Neural cell (in vitro differentiated cells): ENCODE data around the gene PRKACB.

Experiments used
- MXI1 ChIP-seq: fragments of 450-650 bp; conservative IDR thresholded peaks from 2 replicates; pipeline ENCODE4 v1.6.1; 2014; ENCODE audit warnings: antibody characterized with exemption, mild to moderate bottlenecking; ENCODE audit not compliant: poor library complexity, severe bottlenecking
- POLR2AphosphoS5 ChIP-seq: IDR thresholded peaks from 2 replicates; pipeline ENCODE4 v1.6.1; 2012
- TAF1 ChIP-seq: IDR thresholded peaks from 2 replicates; pipeline ENCODE4 v1.6.1; 2012; ENCODE audit warnings: low read depth
- TF ChIP-seq, protein P1 (sequence below): fragments of 450-650 bp; IDR thresholded peaks from 2 replicates; pipeline ENCODE4 v1.5.1; 2014; ENCODE audit warnings: antibody characterized with exemption, mild to moderate bottlenecking, moderate library complexity; ENCODE audit not compliant: poor library complexity, severe bottlenecking

- TF ChIP-seq, protein P1, sequence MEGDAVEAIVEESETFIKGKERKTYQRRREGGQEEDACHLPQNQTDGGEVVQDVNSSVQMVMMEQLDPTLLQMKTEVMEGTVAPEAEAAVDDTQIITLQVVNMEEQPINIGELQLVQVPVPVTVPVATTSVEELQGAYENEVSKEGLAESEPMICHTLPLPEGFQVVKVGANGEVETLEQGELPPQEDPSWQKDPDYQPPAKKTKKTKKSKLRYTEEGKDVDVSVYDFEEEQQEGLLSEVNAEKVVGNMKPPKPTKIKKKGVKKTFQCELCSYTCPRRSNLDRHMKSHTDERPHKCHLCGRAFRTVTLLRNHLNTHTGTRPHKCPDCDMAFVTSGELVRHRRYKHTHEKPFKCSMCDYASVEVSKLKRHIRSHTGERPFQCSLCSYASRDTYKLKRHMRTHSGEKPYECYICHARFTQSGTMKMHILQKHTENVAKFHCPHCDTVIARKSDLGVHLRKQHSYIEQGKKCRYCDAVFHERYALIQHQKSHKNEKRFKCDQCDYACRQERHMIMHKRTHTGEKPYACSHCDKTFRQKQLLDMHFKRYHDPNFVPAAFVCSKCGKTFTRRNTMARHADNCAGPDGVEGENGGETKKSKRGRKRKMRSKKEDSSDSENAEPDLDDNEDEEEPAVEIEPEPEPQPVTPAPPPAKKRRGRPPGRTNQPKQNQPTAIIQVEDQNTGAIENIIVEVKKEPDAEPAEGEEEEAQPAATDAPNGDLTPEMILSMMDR: no peak
- no peak for TF ChIP-seq POLR2AphosphoS5
- TF ChIP-seq MXI1: no peak
- TF ChIP-seq TAF1: no peak
Observed at GRCh38 chr1:84171481-84171880, 27.4 kb downstream of the PRKACB start.
